ENCODE measurements around the gene SCFD2. TPM values are rescaled to one million over a fixed set of nuclear protein-coding genes. Genes with fewer than 3 reads are reported as not detected.

The SCFD2 gene
- total RNA-seq, 1 experiment from 2014 or later, result 18.3 TPM

- DNase-seq (ENCODE audit: low read depth), result no peak
Measured at GRCh38 chr4:52824603-52825459, 541.0 kb downstream of the SCFD2 start.

GRCh38 chr4:52824270-52824602 lies 541.6 kb downstream of the SCFD2 start:
- no peak for DNase-seq (ENCODE audit: low read depth)

GRCh38 chr4:52823702-52824092 lies 542.2 kb downstream of the SCFD2 start:
- no peak for DNase-seq (ENCODE audit: low read depth)

Other genes starting within 250 kb of the SCFD2 start
- 46.6 and 47.4 TPM in 2 replicates for gene FIP1L1, start 11.6 kb upstream of the SCFD2 start, total RNA-seq (2014; rRNA removed; shearing (Covaris generic))
- gene LNX1, start 225.4 kb upstream of the SCFD2 start, total RNA-seq (2014; rRNA removed; shearing (Covaris generic)), result 0.39 and 1.7 TPM in 2 replicates